Kidney (tissue), 14 donors: ENCODE data around the gene GLT1D1. TPM values are rescaled to one million over a fixed set of nuclear protein-coding genes. Genes with fewer than 3 reads are reported as not detected.

Source experiments
- DNase-seq, 5 donors: peaks; one replicate each; pipeline ENCODE4 v3.0.0-alpha.2; 2013 to 2020
- FAIRE-seq: peaks from 2 replicates; lab custom pipeline; 2012; peaks lifted over from hg19 to GRCh38; lab: Jason Lieb, UNC
- H3K27ac ChIP-seq, 2 donors: one replicate each; pipeline ENCODE4 v1.7.0; 2013; ENCODE audit warnings: low read depth in 2 of 2, low read length in 2 of 2, inconsistent platforms in 1 of 2
- H3K27me3 ChIP-seq: one replicate; pipeline ENCODE4 v1.7.1; 2013; ENCODE audit warnings: low read length, inconsistent platforms; ENCODE audit not compliant: control insufficient read depth, insufficient read depth
- H3K36me3 ChIP-seq, 3 donors: one replicate each; pipeline versions ENCODE4 v1.7.0 to v1.7.1; 2013; ENCODE audit warnings: low read length in 3 of 3, control low read depth in 1 of 3, inconsistent platforms in 1 of 3; ENCODE audit not compliant: insufficient read depth in 3 of 3, control insufficient read depth in 2 of 3
- H3K4me1 ChIP-seq, 3 donors: one replicate each; pipeline versions ENCODE4 v1.7.0 to v1.7.1; 2013; ENCODE audit warnings: low read length in 3 of 3, inconsistent platforms in 1 of 3, low read depth in 1 of 3; ENCODE audit not compliant: control insufficient read depth in 2 of 3, insufficient read depth in 2 of 3
- H3K4me3 ChIP-seq, 3 donors: one replicate each; pipeline versions ENCODE4 v1.7.0 to v1.8.1; 2013; ENCODE audit warnings: low read length in 3 of 3, control low read depth in 1 of 3, inconsistent platforms in 1 of 3
- H3K9ac ChIP-seq, 3 donors: one replicate each; pipeline versions ENCODE4 v1.7.0 to v1.7.1; 2013; ENCODE audit warnings: low read length in 3 of 3, control low read depth in 1 of 3, inconsistent platforms in 1 of 3
- H3K9me3 ChIP-seq, 3 donors: one replicate each; pipeline versions ENCODE4 v1.7.0 to v1.7.1; 2013; ENCODE audit warnings: low read length in 3 of 3, control low read depth in 1 of 3, inconsistent platforms in 1 of 3; ENCODE audit not compliant: control insufficient read depth in 2 of 3, insufficient read depth in 1 of 3
- CTCF ChIP-seq: IDR thresholded peaks from 3 replicates; pipeline ENCODE4 v1.5.1; 2012; ENCODE audit warnings: mild to moderate bottlenecking, moderate library complexity, borderline replicate concordance; ENCODE audit not compliant: insufficient read depth; ENCODE audit errors: extremely low read depth
- intact Hi-C: fragments of 100-400 bp; cut with DNase I; formaldehyde crosslinking; loops from one replicate; pipeline ENCODE4 v1.11.1; 2022
- polyA plus RNA-seq: library from polyadenylated mRNA; stranded (reverse); fragments of 350-450 nt; fragmentation: Illumina TruSeq; extraction: RNeasy Lipid Tissue Mini Kit (QIAGEN cat#74804); gene quantifications from one replicate; pipeline ENCODE4 v1.2.3, GENCODE V29; 2014; ENCODE audit warnings: low read depth, low replicate concordance; ENCODE audit not compliant: insufficient read depth
- total RNA-seq: library from RNA; stranded (reverse); fragmentation: NEBNext Ultra II Directional; extraction: Animal tissue kit (Norgen Biotek cat#: 25700); gene quantifications from one replicate; pipeline ENCODE4 v1.2.1, GENCODE V29; 2021
- donor health status: control.
- donor health status: control.
- donor health status: control.
- donor health status: control.
- donor health status: control.
- donor health status: DM: yes; HTN: yes; CAD: no.
- donor health status: Normal renal cell carcinoma (clear cell type).

Gene GLT1D1
- total and polyA plus RNA-seq, 2 donors from 2014 or later, result 0.41 to 0.45 TPM

- H3K36me3 ChIP-seq, result no peaks in the 10 kb centered on the region
- intact Hi-C loops, result no loop called here
- FAIRE-seq, result no peak
These were observed 148.5 kb downstream of the GLT1D1 start for GRCh38 chr12:129001826-129002225.

GRCh38 chr12:129002427-129002826 is 149.1 kb downstream of the GLT1D1 start:
- peak in 3 of 5 donors; percentile 27 to 65 (median 48) for DNase-seq

More at GRCh38 chr12:129001826-129002225, 148.5 kb downstream of the GLT1D1 start:
- Histone ChIP-seq H3K9me3 (peaks cover 0 to 2% (median 0%) of the 10 kb centered on the region in 3 donors), H3K4me3 (no peak overlapping the region), H3K4me1 (no peaks in the 10 kb centered on the region), H3K27me3 (no peaks in the 10 kb centered on the region), H3K9ac (no peak overlapping the region), H3K27ac (no peak overlapping the region)
- no peak for TF ChIP-seq CTCF
- DNase-seq, result no peak

GRCh38 chr12:129005416-129005815 is 152.1 kb downstream of the GLT1D1 start:
- no peak for TF ChIP-seq CTCF
- no peaks in the 10 kb centered on the region for H3K4me1 ChIP-seq
- FAIRE-seq, result no peak

More at GRCh38 chr12:129002427-129002826, 149.1 kb downstream of the GLT1D1 start:
- no peak for TF ChIP-seq CTCF
- Histone ChIP-seq H3K36me3 (no peaks in the 10 kb centered on the region), H3K27ac (no peak overlapping the region), H3K4me3 (no peak overlapping the region), H3K4me1 (no peaks in the 10 kb centered on the region), H3K27me3 (no peaks in the 10 kb centered on the region), H3K9me3 (peaks cover 0 to 2% (median 0%) of the 10 kb centered on the region in 3 donors), H3K9ac (no peak overlapping the region)
- no peak for FAIRE-seq
- intact Hi-C loops, result no loop called here

GRCh38 chr12:129005829-129006228 is 152.6 kb downstream of the GLT1D1 start:
- H3K4me3 ChIP-seq, result no peak overlapping the region
- intact Hi-C loops, result no loop called here
- H3K9ac ChIP-seq, result no peak overlapping the region
- no peaks in the 10 kb centered on the region for H3K4me1 ChIP-seq
- no peaks in the 10 kb centered on the region for H3K9me3 ChIP-seq
- H3K36me3 ChIP-seq, result no peaks in the 10 kb centered on the region
- H3K27me3 ChIP-seq, result no peaks in the 10 kb centered on the region
- H3K27ac ChIP-seq, result no peak overlapping the region
- no peak for FAIRE-seq
- no peak for DNase-seq
- TF ChIP-seq CTCF, result no peak

More at GRCh38 chr12:129005416-129005815, 152.1 kb downstream of the GLT1D1 start:
- Histone ChIP-seq H3K4me3 (no peak overlapping the region), H3K27ac (no peak overlapping the region), H3K9ac (no peak overlapping the region), H3K36me3 (no peaks in the 10 kb centered on the region), H3K27me3 (no peaks in the 10 kb centered on the region), H3K9me3 (no peaks in the 10 kb centered on the region)
- intact Hi-C loops, result no loop called here
- no peak for DNase-seq
